K562 (cell line): Measurements from ENCODE around the gene ATF5. TPM values are rescaled to one million over a fixed set of nuclear protein-coding genes. Genes with fewer than 3 reads are reported as not detected.

Experiments used
- ATAC-seq: fragments of 200-7000 bp; cut with Tn5 transposase; 3 replicates; pipeline ENCODE4 v1.9.1; 2020; ENCODE audit warnings: moderate library complexity
- BruUV-seq: library from RNA; stranded (reverse); fragments of 400-500 nt; replicated peaks from 2 replicates; lab custom pipeline; 2021; lab: Mats Ljungman, UMichigan
- CTCF ChIA-PET: fragments of 300-600 bp; formaldehyde crosslinking; extraction: SDS; loops from one replicate; lab custom pipeline; 2021; ENCODE audit warnings: low intra/inter-chr PET ratio; lab: Yijun Ruan, JAX
- POLR2A ChIA-PET: fragments of 300-600, 350-650 bp; sonication (Branson Sonifier 250); formaldehyde crosslinking; extraction: SDS; loops from one replicate; lab custom pipeline; 2021; ENCODE audit warnings: antibody characterized with exemption, inconsistent platforms; lab: Yijun Ruan, JAX
- DNase-seq, 4 experiments: peaks; one replicate each; pipeline versions ENCODE4 v3.0.0 to v3.0.0-alpha.2; 2011 to 2018; ENCODE audit warnings: low spot score in 3 of 4, mixed read lengths in 3 of 4; ENCODE audit errors: extremely low read depth in 1 of 4
- FAIRE-seq: peaks from 2 replicates; lab custom pipeline; 2011; peaks lifted over from hg19 to GRCh38; lab: Jason Lieb, UNC
- H2AFZ ChIP-seq: 2 replicates; pipeline ENCODE4 v1.6.0; 2011; ENCODE audit warnings: low read depth, low read length, control low read depth, inconsistent platforms
- H3K27ac ChIP-seq: fragments of 200-600 bp; 3 replicates; pipeline ENCODE4 v1.8.0; 2011; ENCODE audit warnings: low read depth, mild to moderate bottlenecking, control low read depth, inconsistent platforms, low read length, moderate library complexity, mixed read lengths; ENCODE audit errors: extremely low read depth
- H3K27me3 ChIP-seq, 2 experiments: fragments of 300-600 bp in 1 of 2; 2 replicates in 1 of 2; 3 replicates in 1 of 2; pipeline versions ENCODE4 v1.6.0 to v1.8.0; 2011; ENCODE audit warnings: inconsistent platforms in 2 of 2, low read length in 2 of 2, mild to moderate bottlenecking in 1 of 2, mixed read lengths in 1 of 2, moderate library complexity in 1 of 2; ENCODE audit not compliant: control insufficient read depth in 2 of 2, insufficient read depth in 2 of 2
- H3K36me3 ChIP-seq: fragments of 300-600 bp; 3 replicates; pipeline ENCODE4 v1.8.0; 2011; ENCODE audit warnings: mild to moderate bottlenecking, low read length, inconsistent platforms; ENCODE audit not compliant: control insufficient read depth, insufficient read depth
- H3K4me1 ChIP-seq, 2 experiments: fragments of 200-600 bp in 1 of 2; replicated peaks in 1 of 2; 2 replicates in 1 of 2; 3 replicates in 1 of 2; pipeline versions ENCODE4 v1.5.1 to v1.8.0; 2011; ENCODE audit warnings: inconsistent platforms in 2 of 2, low read length in 2 of 2, mild to moderate bottlenecking in 1 of 2, mixed read lengths in 1 of 2, moderate library complexity in 1 of 2; ENCODE audit not compliant: control insufficient read depth in 2 of 2, insufficient read depth in 2 of 2
- H3K4me2 ChIP-seq: 2 replicates; pipeline ENCODE4 v1.6.1; 2011; ENCODE audit warnings: low read length, control low read depth, inconsistent platforms, mixed read lengths; ENCODE audit not compliant: insufficient read depth
- H3K4me3 ChIP-seq: fragments of 200-600 bp; sonication (generic), shearing (Covaris generic); 2 replicates; pipeline ENCODE4 v1.5.1; 2016; ENCODE audit warnings: control low read depth, inconsistent platforms
- H3K79me2 ChIP-seq: fragments of 200-600 bp; 3 replicates; pipeline ENCODE4 v1.8.0; 2011; ENCODE audit warnings: low read length, inconsistent platforms; ENCODE audit not compliant: control insufficient read depth, insufficient read depth
- H3K9ac ChIP-seq, 2 experiments: 2 replicates each; pipeline versions ENCODE4 v1.6.0 to v1.6.1; 2011; ENCODE audit warnings: low read depth in 2 of 2, low read length in 2 of 2, control low read depth in 1 of 2, inconsistent platforms in 1 of 2, mild to moderate bottlenecking in 1 of 2, mixed read lengths in 1 of 2; ENCODE audit not compliant: insufficient read depth in 1 of 2
- H3K9me1 ChIP-seq: one replicate; pipeline ENCODE4 v1.6.0; 2011; ENCODE audit warnings: inconsistent platforms, mild to moderate bottlenecking, low read length, moderate library complexity; ENCODE audit not compliant: control insufficient read depth, insufficient read depth
- H3K9me3 ChIP-seq: replicated peaks from 2 replicates; pipeline ENCODE4 v1.5.1; 2011; ENCODE audit warnings: low read depth, low read length, inconsistent platforms; ENCODE audit not compliant: control insufficient read depth, insufficient read depth
- H4K20me1 ChIP-seq: replicated peaks from 2 replicates; pipeline ENCODE4 v1.6.1; 2011; ENCODE audit warnings: low read length, inconsistent platforms, mixed read lengths; ENCODE audit not compliant: control insufficient read depth, insufficient read depth
- BCOR ChIP-seq: fragments of 450-650 bp; IDR thresholded peaks from 2 replicates; pipeline ENCODE4 v1.6.1; 2016
- ELF2 ChIP-seq: fragments of 250-450 bp; sonication (Bioruptor Pico); IDR thresholded peaks from 2 replicates; pipeline ENCODE4 v1.5.0; 2021; ENCODE audit warnings: mild to moderate bottlenecking
- POLR2G ChIP-seq: fragments of 200-400 bp; formaldehyde crosslinking; IDR thresholded peaks from 2 replicates; pipeline ENCODE4 v1.6.1; 2017; ENCODE audit warnings: low read depth, mild to moderate bottlenecking, antibody characterized with exemption, low read length, moderate library complexity
- ZBTB12 ChIP-seq: fragments of 250-450 bp; sonication (Bioruptor Pico); IDR thresholded peaks from 2 replicates; pipeline ENCODE4 v1.4.0; 2020
- ZSCAN29 ChIP-seq: fragments of 450-650 bp; IDR thresholded peaks from 2 replicates; pipeline ENCODE4 v1.6.1; 2017
- WGBS: fragments of 100-300 bp; shearing (Covaris generic); methylation state at CpG from one replicate; pipeline ENCODE4 v1.1.6; 2016; ENCODE audit warnings: low coverage, mixed read lengths; ENCODE audit not compliant: insufficient coverage; ENCODE audit errors: missing lambda C conversion rate; 5-methylcytosine and 5-hydroxymethylcytosine counted together
- in situ Hi-C: fragments of 300-500 bp; cut with MboI; formaldehyde crosslinking; loops from 4 replicates; pipeline ENCODE4 v1.15.0; 2018; ENCODE audit warnings: inconsistent platforms, mixed read lengths
- intact Hi-C: fragments of 100-400 bp; cut with micrococcal nuclease; formaldehyde crosslinking; loops from 2 replicates; pipeline ENCODE4 v1.14.2; 2022
- polyA plus RNA-seq, 8 experiments: library from polyadenylated mRNA; depleted of rRNA in 4 of 8; stranded (reverse) in 5 of 8; unstranded in 3 of 8; fragments of >200 nt; fragmentation: Nextera tagmentation in 2 of 8; fragmentation: Illumina TruSeq in 1 of 8; extraction: Ambion mirVana in 2 of 8; extraction: Trizol in 1 of 8; gene quantifications; 2 replicates each; pipeline versions ENCODE4 v1.2.1 to v1.2.3, GENCODE V29; 2011 to 2014; ENCODE audit warnings: inconsistent platforms in 1 of 8, missing spikeins in 1 of 8
- total RNA-seq, 7 experiments: library from RNA; depleted of rRNA in 6 of 7; stranded (reverse); fragments of >200 nt in 6 of 7; fragmentation: Illumina TruSeq in 2 of 7; extraction: Trizol in 2 of 7; gene quantifications; 2 replicates each; pipeline versions ENCODE4 v1.2.1 to v1.2.3, GENCODE V29; 2011 to 2021; ENCODE audit warnings: low replicate concordance in 1 of 7
- TF ChIP-seq, protein P1 (sequence below): fragments of 250-450 bp; sonication (Bioruptor Pico); IDR thresholded peaks from 2 replicates; pipeline ENCODE4 v1.4.0; 2020; ENCODE audit warnings: borderline replicate concordance

ATF5 gene
- total and polyA plus RNA-seq, 9 of the 15 experiments (the other 6 are each of a cell fraction or from before 2014, with no cell fraction given) = 3.0 to 57.6 (median 11.1) TPM

GRCh38 chr19:49971991-49972411 lies 43.0 kb downstream of the ATF5 start:
- WGBS = 40% methylated on average over 12 of the region's 12 CpGs
- FAIRE-seq = no peak
- Histone ChIP-seq H3K27ac (no peak overlapping the region), H4K20me1 (peaks cover 5% of the 10 kb centered on the region; the same call in 1 of the 2 replicates), H3K79me2 (no peaks in the 10 kb centered on the region), H2AFZ (no peak overlapping the region), H3K4me2 (no peak overlapping the region), H3K4me3 (no peak overlapping the region), H3K36me3 (no peaks in the 10 kb centered on the region; the same call in 2 of the 3 replicates), H3K9ac (0 out of 4 replicates have a peak overlapping the region, but pooled peaks of 1 of the 2 experiments have one; percentile 9), H3K4me1 (peaks cover 0 to 12% of the 10 kb centered on the region in 2 experiments; a peak in 3 of 5 replicates), H3K9me1 (peaks cover 5% of the 10 kb centered on the region), H3K27me3 (peaks cover 4 to 12% of the 10 kb centered on the region in 2 experiments; a peak in 3 of 5 replicates), H3K9me3 (no peaks in the 10 kb centered on the region)
- ChIA-PET CTCF (no interaction called here), POLR2A (no interaction called here)
- in situ Hi-C loops = no loop called here
- ATAC-seq = no peak
- DNase-seq = no peak
- TF ChIP-seq ELF2 (CRISPR knock-in tag) = no peak
- TF ChIP-seq BCOR = no peak
- no peak for TF ChIP-seq ZSCAN29
- TF ChIP-seq, protein P1, sequence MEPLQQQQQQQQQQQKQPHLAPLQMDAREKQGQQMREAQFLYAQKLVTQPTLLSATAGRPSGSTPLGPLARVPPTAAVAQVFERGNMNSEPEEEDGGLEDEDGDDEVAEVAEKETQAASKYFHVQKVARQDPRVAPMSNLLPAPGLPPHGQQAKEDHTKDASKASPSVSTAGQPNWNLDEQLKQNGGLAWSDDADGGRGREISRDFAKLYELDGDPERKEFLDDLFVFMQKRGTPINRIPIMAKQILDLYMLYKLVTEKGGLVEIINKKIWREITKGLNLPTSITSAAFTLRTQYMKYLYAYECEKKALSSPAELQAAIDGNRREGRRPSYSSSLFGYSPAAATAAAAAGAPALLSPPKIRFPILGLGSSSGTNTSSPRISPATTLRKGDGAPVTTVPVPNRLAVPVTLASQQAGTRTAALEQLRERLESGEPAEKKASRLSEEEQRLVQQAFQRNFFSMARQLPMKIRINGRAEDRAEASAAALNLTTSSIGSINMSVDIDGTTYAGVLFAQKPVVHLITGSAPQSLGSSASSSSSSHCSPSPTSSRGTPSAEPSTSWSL = no peak
- TF ChIP-seq ZBTB12 (CRISPR knock-in tag) = no peak
- TF ChIP-seq POLR2G = peak; percentile 39
- no TSS peak for BruUV-seq
- intact Hi-C loops = no loop called here
